TTC549 (cell line): ENCODE measurements around the gene PFKFB4.

Experiments
- FAIRE-seq: peaks from 2 replicates; lab custom pipeline; 2012; peaks lifted over from hg19 to GRCh38; lab: Jason Lieb, UNC

Gene PFKFB4

GRCh38 chr3:48528754-48529153 is 27.8 kb downstream of the PFKFB4 start:
- FAIRE-seq, result no peak

- FAIRE-seq, result no peak
Observed at GRCh38 chr3:48528048-48528447, 28.6 kb downstream of the PFKFB4 start.

GRCh38 chr3:48524970-48525369 is 31.6 kb downstream of the PFKFB4 start:
- FAIRE-seq, result no peak

GRCh38 chr3:48521635-48522034 is 35.0 kb downstream of the PFKFB4 start:
- FAIRE-seq, result no peak

GRCh38 chr3:48519277-48519643 is 37.3 kb downstream of the PFKFB4 start:
- FAIRE-seq, result no peak

- no peak for FAIRE-seq
Observed at GRCh38 chr3:48518638-48519276, 37.8 kb downstream of the PFKFB4 start.

GRCh38 chr3:48518069-48518468 is 38.5 kb downstream of the PFKFB4 start:
- FAIRE-seq, result no peak

GRCh38 chr3:48516571-48516970 is 40.0 kb downstream of the PFKFB4 start:
- FAIRE-seq, result no peak

GRCh38 chr3:48514431-48515227 is 42.0 kb downstream of the PFKFB4 start:
- no peak for FAIRE-seq

- no peak for FAIRE-seq
Observed at GRCh38 chr3:48511551-48511950, 45.1 kb downstream of the PFKFB4 start.

- FAIRE-seq, result no peak
Observed at GRCh38 chr3:48507256-48508061, 49.1 kb downstream of the PFKFB4 start.

- no peak for FAIRE-seq
Observed at GRCh38 chr3:48505968-48506504, 50.6 kb downstream of the PFKFB4 start.

GRCh38 chr3:48505146-48505545 is 51.5 kb downstream of the PFKFB4 start:
- FAIRE-seq, result no peak

- FAIRE-seq, result no peak
Observed at GRCh38 chr3:48504051-48504946, 52.3 kb downstream of the PFKFB4 start, which contains the start of gene SHISA5. Gene SHISA5 (minus strand): TSS chr3:48504174. CDS start chr3:48504094, 80 bp downstream.

GRCh38 chr3:48503401-48504050 is 53.1 kb downstream of the PFKFB4 start:
- no peak for FAIRE-seq

GRCh38 chr3:48502728-48503168 is 53.9 kb downstream of the PFKFB4 start:
- no peak for FAIRE-seq

GRCh38 chr3:48502121-48502520 is 54.5 kb downstream of the PFKFB4 start:
- FAIRE-seq, result no peak

GRCh38 chr3:48501196-48501595 is 55.4 kb downstream of the PFKFB4 start:
- FAIRE-seq, result no peak

- no peak for FAIRE-seq
Observed at GRCh38 chr3:48500656-48501055, 55.9 kb downstream of the PFKFB4 start.

- no peak for FAIRE-seq
Observed at GRCh38 chr3:48493203-48493501, 63.5 kb downstream of the PFKFB4 start.
